Stimulated activated CD4-positive, alpha-beta T cell treated with anti-CD3 and anti-CD28 coated beads, Interleukin-4, amount 100 ng/mL, for 4 hours (primary cell): ENCODE measurements around the gene TFDP3.

ENCODE experiments used
- DNase-seq, 2 experiments: peaks; one replicate each; pipeline ENCODE4 v3.0.0-alpha.2; 2020

Gene TFDP3

DNA sequence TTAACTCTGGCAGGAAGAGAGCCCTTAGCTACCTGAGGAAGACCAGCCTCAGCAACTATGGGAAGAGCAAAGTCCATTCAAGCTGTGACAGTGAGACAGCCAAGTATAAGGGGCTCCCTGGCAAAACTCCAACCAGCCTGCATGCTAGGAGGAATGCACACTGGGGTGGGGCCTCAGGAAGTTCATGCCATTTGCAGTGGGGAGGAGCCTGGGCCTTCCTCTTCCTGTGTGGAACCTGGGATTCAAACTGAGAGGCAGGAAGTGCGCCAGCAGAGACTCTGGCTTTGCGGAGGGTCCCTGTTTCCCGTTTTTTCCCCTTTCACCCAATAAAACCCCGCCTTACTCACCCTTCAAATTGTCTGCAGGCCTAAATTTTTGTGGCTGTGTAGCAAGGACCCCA, 33.0 kb downstream of the TFDP3 start:
- no peak for DNase-seq

DNA sequence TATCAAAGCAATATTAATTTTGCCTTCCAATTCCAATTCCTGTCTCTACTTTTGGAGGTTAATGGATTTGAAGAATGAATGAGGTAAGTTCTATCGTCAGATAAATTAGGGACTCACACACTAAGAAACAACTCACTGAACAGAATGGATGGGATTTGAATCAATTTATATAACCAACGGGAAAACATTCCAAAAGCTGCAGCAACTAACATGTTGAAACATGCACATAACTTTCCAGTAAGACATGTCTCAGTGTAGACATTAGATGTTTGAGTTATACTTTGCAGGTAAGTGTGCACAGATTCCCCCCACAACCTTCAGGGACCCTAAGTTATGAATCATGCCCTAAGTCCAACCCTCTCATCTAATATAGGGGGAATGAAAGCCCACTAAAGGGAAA, 34.3 kb downstream of the TFDP3 start:
- DNase-seq, result no peak

DNA sequence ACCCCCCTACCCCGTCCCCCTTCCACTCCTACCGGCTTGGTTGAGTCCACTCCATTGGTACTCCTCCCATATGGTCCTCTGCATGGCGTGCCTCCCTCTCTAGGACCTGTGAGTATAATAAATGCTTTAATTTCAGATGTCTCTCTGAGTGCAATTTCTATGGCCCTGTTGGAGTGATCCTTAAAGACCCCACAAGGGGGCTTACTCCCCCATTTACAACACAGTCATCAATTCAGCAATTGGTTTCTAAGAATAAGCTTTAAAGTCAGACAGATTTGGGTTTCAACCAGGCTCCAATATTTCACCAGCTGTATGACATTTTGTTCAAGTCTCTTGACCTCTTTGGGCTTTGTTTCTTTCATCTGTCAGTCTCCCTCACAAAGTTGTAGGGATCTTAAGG, 38.7 kb downstream of the TFDP3 start:
- DNase-seq, result no peak

DNA sequence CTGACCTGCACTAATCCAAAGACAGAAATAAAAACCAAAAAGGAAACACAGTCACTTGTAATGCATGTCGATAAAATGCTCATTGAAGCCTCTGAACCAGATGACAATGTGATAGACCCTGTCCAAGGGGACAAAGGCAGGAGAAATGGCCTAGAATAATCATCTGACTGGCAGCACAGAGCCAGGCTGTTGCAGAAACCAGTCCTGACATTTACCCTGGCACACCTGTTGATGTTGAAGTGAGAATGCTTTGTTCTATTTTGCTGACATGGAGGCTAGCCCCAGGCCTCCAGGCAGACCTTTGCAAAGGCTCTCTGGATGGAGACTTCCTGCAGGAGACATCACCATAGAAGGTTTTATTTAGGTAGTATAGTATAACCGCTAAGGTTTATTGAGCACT, 41.0 kb downstream of the TFDP3 start:
- DNase-seq, result no peak

DNA sequence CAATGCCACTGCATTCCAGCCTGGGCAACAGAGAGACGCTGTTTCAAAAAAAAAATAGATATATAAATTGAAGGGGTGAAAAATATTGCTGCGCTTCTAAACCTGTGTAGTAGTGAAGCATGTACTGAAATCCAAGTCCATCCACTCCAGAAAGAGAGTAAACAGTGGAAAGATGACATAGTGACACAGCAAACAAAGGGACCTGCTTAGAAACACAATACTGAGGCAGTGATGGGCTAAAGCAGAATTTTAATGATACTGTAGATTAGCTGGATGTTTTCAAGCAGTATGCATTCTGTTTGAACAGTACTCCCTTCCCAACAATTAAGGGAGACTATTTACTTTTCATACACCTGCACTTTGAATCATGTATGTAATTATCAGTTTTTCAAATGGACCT, 42.5 kb downstream of the TFDP3 start:
- DNase-seq, result no peak

DNA sequence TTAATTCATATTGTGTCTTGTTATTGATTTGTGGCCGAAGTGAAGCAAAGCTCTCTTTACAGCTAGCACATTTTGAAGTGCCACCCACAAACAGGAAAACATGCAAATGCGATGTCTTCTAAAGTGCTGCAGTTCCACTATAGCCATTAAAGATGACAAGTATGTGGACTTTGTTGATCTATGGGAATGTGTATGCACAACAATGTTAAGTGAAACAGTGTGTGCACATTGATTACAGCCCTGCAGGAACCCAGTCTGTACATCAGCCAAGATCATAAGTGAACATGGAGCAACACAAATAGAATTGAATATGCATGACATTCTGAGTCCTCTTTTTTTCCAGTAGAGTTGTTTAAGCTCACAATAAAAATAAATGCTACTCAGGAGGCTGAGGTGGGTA, 43.0 kb downstream of the TFDP3 start:
- DNase-seq, result no peak

DNA sequence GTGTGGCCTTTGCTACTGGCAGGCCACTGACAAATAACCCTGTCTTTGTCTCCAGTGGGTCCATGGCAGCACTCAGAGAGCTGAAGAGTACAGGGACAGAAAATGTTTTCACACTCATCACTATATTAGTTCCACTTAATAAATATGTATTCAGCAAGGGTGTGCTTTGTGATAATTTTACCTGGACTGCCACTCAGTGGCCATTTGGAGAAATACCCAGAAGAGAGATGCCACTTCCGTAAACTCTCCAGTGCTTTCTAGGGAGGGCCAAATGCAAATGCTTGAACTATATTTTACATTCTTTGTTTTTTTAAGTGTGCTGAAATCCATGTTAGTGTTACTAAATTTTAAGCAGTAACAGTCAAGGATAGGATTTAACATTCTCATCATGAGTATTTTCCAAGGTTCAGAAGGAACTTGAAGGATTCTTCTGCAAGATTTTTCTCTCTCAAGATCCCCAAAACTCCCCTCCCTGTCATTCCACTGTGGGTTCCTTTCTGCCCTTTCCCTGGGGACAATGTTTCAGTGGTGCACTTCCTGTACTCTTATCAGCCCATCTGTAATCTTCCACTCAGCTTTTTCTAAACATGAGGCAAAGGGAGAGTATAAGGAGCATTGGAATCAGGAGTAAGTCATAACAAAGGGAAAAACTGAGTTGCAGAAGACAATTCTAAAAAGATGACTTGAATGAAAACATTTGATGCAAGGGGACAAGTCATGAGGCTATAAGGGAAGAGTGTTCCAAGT, 46.0 kb downstream of the TFDP3 start:
- DNase-seq, result no peak
